H1 (cell line): Measurements from ENCODE around the gene PLD2. TPM values are rescaled to one million over a fixed set of nuclear protein-coding genes. Genes with fewer than 3 reads are reported as not detected.

Source experiments
- polyA plus RNA-seq, 7 experiments: library from polyadenylated mRNA; depleted of rRNA in 3 of 7; stranded (reverse) in 5 of 7; unstranded in 2 of 7; fragments of >200 nt in 5 of 7; fragments of 200-250 nt in 2 of 7; gene quantifications; 1 replicate in 5 of 7; 2 replicates in 1 of 7; 4 replicates in 1 of 7; pipeline versions ENCODE4 v1.2.1 to v1.2.3, GENCODE V29; 2011 to 2013; ENCODE audit warnings: missing spikeins in 2 of 7, mixed read lengths in 2 of 7
- total RNA-seq: library from RNA; stranded (reverse); fragmentation: NEBNext Ultra II Directional; extraction: Animal tissue kit (Norgen Biotek cat#: 25700); gene quantifications from 2 replicates; pipeline ENCODE4 v1.2.1, GENCODE V29; 2021
- TF ChIP-seq, protein P1 (sequence below), 3 experiments: IDR thresholded peaks; 1 replicate in 2 of 3; 2 replicates in 1 of 3; pipeline versions ENCODE4 v1.5.1 to v1.6.1; 2011; ENCODE audit warnings: low read length in 3 of 3, mild to moderate bottlenecking in 3 of 3, inconsistent platforms in 2 of 3, low read depth in 1 of 3, moderate library complexity in 1 of 3; ENCODE audit not compliant: insufficient read depth in 1 of 3; ENCODE audit errors: control extremely low read depth in 1 of 3

PLD2 gene
- total and polyA plus RNA-seq, 2 of the 8 experiments (the other 6 are each of a cell fraction or from before 2014, with no cell fraction given), result 44.3 to 48.4 TPM

DNA sequence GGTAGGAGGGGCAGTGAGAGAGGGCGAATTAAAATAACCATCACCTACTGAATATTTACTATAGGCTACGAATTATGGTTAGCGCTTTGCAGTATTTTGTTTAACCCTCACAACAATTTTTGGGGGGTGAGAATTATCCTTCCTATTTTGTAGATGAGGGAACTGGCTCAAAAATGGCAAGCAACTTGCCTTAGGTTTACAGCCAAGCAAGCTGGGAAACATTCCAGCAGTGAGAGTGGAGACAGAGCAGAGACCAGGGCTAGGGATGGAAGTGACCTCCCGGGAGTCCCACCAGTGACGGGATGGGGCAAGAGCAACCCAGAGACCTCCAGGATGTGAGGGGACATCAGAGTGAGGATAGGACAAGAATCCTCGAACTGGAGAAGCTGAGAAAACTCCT lies 20.4 kb upstream of the PLD2 start (continued):
- TF ChIP-seq, protein P1, sequence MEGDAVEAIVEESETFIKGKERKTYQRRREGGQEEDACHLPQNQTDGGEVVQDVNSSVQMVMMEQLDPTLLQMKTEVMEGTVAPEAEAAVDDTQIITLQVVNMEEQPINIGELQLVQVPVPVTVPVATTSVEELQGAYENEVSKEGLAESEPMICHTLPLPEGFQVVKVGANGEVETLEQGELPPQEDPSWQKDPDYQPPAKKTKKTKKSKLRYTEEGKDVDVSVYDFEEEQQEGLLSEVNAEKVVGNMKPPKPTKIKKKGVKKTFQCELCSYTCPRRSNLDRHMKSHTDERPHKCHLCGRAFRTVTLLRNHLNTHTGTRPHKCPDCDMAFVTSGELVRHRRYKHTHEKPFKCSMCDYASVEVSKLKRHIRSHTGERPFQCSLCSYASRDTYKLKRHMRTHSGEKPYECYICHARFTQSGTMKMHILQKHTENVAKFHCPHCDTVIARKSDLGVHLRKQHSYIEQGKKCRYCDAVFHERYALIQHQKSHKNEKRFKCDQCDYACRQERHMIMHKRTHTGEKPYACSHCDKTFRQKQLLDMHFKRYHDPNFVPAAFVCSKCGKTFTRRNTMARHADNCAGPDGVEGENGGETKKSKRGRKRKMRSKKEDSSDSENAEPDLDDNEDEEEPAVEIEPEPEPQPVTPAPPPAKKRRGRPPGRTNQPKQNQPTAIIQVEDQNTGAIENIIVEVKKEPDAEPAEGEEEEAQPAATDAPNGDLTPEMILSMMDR (IDR thresholded peaks at IDR 0.05; ENCODE audit: control extremely low read depth in 1 of 3, insufficient read depth in 1 of 3, low read depth in 1 of 3, low read length in 3 of 3), result no peak
